DMS 273 treated with DMSO at 0.1 percent for 48 hours (cell line): Measurements from ENCODE around the gene ZFYVE27.

Source experiments
- DNase-seq: peaks from one replicate; lab custom pipeline; 2025; lab: John Stamatoyannopoulos, UW

ZFYVE27 gene

DNA sequence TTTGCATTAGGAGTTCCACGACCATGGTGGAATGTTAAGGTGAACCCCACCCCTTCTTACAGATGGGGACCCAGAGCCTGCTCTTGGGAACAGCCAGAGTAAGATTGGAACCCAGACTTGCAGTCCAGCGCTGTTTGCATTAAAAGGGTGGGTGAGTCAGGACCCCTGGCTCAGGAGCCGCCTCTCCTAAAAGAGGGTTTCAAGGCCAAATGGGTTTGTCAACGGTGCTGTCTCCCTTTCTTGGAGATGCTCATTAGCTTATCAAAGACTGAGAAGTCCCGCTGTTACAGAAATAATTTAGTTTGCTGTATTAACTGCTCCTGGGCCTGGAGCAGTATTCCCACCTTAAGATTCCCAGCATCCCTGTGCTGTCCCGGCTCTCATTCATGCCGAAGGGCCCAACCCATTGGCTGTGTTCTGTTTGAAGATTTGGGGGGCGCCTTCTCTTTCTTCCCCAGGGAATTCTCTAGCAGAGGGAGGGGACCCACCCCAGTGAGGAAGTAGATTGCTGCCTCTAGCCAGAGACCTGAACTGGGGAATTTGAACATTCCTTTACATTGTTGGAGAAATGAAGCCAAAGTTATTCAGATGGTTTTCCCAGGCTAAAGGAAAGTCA is 21.6 kb upstream of the ZFYVE27 start:
- DNase-seq: no peak

DNA sequence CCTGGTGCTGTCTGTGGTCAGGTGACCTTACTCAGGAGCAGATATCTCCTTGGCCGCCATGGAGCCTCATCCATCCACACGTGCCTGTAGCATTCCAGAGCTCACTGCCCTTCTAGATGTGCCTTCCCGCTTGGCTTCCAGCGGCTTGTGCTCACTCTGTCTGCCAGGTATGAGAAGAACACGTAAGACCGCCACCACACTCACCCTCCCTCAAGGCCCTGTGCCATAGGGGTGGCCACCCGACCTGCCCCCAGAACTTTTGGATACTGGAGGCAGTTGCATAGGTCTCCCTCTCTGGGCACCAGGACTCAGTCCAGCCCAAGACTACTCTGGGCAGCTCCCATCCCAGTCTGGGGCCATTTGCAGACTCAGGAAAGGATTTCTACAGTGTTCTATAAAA is 19.3 kb upstream of the ZFYVE27 start:
- DNase-seq: no peak

DNA sequence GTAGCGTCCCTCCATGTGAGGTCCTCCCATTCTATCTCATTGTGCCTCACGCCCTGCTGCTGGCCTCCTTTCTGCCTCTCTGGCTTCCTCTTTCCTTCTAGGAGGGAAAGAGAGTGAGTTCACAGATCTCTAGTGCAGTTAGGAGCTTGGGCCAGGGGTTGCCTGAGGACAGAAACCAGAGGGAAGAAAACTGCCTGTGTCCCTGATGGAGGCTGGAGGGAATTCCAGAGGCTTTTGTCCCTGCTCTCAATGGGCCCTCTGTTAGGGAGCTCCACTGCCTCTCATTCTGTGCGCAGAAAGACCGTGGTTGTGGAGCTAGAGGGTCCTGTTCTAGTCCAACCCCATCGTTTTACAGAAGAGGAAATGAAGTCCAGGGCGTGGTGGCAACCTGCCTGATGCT is 18.8 kb upstream of the ZFYVE27 start:
- no peak for DNase-seq

DNA sequence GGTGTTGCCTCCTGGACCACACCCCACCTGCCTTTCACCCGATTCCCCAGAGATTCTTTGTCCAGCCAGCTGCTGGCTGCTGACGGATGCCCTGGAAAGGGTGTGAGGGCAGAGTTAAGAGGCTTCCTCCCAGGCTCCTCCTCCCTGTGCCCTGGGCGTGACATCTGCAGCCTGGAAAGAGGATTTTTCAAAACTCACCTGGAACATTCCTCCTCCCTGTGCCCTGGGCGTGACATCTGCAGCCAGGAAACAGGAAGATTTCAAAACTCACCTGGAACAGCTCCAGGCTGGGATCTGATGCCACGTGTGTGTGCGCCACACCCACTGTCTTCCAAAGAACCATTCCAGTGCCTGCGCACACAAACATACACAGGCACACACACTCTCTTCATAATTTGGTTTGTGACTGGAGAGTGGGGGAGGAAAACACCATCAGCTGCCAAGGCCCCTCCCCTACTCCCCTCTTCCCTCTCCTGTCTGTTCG is 18.2 kb upstream of the ZFYVE27 start:
- DNase-seq: no peak

DNA sequence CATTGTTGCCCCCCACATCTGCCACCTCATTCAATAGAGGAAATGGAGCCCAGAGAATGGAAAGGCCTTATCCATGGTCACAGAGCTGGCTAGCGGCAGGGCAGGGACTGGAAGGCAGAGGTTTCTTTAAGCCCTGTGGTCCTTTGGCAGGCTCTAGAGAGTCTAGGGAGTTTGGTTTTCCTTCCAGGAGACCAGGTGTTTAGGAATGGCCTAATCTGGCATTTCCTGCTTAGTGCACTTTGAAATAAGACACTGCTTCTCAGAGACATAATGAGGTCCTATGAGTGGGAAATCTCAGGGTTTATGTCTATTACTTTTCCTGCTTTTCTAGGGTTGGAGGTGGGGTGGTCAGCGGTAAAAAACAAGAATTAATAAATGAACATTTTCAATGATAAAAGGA is 17.3 kb upstream of the ZFYVE27 start:
- DNase-seq: no peak

DNA sequence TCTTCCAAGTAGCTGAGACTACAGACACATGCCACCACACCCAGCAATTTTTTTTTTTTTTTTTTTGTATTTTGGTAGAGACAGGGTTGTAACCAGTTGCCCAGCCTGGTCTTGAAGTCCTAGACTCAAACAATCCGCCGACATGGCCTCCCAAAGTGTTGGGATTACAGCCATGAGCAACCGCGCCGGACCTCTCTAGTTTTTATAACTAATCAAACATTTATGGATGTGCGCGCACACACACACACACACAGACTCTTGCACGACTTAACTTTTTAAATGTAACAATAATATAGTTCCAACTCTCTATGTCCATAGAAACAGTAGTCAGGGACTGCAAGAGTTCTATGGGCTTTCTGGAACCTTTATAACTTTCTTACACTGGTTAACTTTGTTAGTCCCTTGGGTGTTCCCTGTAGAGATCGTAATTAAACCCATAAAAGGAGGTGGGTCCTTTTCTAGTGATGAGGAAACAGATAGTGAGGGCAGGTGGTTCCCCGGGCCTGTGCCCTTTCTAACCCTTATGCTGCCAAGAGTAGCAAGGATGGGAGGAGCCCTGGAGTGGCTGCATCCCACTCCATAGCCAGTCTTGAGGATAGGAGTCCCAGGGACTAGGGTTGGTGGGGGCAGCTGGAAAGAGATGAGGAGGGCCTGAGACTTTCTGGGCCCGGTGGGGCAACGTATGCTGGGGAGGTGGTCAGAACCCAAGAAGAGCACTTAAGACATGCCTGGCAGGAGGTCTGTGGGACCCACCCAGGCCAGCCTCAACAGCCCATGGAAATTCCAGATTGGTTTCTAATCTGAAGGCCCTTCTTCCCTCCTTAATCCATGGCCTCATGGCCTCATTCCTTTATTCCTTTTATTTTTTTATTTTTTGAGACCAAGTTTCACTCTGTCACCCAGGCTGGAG is 14.8 kb upstream of the ZFYVE27 start:
- DNase-seq: no peak

DNA sequence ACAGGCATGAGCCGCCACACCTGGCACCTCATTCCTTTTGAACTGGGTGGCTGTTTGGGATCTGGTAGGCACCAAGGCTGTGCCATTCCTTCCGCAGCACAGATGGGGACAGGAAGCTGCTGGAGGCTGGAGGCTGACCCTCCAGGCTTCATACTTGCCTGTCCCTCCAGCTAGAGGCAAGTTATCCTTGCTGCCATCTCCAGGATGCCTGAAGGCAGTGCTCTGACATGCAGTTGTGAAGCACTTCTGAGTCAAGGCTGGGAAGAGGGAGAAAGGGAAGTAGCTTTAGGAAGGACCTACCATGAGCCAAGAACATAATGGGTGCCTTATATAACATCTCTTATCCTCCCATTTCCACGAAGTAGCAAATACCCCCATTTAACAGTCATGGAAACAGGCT is 13.9 kb upstream of the ZFYVE27 start:
- DNase-seq: no peak

DNA sequence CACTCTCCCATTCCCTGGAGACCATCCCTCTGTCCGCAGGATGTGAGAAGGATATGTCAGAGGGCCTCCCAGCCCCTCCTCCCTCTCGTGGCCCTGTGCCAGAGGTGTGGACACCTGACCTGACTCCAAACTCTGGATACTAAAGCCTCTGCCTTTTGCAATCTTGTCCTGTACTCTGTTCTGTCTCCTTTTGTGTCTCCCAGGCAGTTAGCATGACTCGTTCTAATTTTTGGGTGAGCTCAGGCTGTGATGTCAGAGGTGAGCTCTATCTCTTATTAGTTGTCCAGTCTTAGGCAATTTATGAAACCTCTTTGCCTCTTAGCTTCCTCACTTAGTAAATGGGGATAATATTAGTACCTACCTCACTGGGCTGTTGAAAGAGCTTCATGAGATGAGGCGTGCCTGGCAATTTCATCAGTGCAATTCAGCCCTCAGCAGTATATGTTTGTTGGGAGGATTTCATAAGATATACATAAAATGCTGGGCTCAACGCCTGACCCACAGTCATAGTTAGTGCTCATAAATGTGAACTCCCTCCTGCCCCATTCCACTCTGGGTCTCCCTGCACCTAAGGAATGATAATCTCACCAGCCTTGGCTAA is 12.5 kb upstream of the ZFYVE27 start:
- DNase-seq: no peak

DNA sequence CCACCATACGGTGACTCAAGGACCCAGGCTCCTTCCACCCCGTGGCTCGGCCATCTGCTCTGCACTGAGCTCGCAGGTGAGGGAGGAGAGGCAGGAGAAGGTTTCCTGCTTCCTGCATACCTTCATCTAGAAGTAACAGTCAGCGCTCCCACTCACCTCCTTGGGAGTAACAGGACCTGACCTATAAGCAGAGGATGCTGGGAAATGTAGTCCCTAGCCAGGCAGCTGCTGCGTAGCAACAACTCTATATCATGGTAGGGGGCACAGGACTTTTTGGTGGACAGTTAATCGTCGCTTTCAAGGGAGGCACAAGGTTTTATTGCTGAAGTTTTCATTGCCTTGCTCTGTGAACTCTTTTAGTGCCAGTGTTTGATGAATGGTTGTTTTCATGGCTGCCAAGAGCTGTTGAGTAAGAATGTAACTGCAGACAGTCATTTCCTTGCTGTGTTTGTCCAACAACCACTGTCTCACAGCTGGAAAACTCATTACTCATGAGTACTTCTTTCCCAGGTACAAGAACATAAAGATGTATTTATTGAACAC is 10.2 kb upstream of the ZFYVE27 start:
- no peak for DNase-seq

DNA sequence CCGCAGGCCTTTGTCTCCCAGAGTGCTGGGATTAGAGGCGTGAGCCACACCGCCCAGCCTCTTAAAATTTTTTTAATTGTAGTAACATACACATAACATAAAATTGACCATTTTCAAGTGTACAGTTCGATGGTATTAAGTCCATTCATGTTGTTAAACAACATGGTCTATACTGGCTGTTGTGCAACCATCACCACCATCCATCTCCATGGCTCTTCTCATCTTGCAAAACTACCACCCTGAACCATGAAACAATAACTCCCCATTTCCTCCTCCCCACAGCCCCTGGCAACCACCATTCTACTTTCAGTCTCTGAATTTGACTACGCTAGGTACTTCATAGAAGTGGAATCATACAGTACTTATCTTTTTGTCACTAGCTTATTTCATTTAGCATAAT is 7.9 kb upstream of the ZFYVE27 start:
- DNase-seq: no peak

DNA sequence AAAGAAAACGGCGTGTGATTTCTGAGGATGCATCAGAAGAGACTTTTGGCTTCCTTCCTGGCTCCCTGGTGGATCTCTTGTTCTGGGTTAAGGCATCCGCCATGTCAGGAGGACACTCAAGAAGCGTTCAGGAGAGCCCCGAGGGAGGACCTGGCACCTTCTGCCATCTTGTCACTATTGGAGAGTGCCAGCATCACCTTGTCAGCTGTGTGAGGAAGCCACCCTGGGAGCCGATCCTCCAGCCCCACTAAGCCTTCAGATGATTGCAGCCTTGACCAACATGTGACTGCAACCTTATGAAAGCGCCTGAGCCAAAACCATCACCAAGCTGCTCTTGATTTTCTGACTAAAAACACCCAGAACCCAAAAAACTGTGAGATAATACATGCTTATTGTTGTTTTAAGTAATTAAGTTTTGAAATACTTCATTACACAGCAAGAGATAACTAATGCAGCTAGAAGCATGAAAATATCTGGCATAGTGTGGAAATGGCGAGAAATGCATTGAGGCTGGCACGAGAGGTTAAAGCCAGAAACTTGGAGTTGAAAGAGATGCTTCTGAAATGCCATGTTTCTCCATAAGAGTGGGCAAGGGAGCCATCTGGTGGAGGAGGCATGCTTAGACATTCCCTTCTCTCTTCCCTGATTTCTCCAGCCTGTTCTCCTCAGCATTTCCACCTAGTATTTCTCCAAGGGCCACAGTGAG is 5.4 kb upstream of the ZFYVE27 start:
- DNase-seq: no peak

DNA sequence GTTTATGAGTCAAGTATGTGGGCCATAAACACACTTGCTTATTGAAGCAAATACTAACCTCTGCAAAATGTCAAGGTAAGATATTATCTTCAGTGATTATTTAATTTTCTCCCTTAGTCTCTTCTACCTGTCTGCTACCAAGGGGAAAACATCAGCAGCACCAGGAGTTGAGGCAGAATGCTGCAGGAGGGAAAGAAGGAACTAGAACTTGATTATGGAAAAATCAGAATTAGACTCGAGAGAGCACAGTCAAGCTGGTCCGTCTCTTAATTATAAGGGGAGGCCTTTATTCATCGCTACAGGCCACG is 4.9 kb upstream of the ZFYVE27 start:
- no peak for DNase-seq

DNA sequence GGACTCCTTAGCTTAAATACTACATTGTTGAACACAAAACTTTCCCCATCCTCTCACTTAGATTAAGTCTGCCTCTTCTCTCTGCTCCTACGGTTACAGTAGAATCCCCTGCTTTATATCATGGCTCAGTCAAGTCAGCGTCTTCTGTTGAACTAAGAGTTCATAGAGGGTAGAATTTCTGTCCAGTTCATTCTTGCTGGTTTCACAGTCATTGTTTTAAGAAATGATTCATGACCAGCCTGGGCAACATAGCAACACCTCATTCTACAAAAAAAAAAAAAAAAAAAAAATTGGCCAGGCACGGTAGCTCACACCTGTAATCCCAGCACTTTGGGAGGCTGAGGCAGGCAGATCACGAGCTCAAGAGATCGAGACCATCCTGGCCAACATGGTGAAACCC is 3.7 kb upstream of the ZFYVE27 start:
- DNase-seq: no peak

DNA sequence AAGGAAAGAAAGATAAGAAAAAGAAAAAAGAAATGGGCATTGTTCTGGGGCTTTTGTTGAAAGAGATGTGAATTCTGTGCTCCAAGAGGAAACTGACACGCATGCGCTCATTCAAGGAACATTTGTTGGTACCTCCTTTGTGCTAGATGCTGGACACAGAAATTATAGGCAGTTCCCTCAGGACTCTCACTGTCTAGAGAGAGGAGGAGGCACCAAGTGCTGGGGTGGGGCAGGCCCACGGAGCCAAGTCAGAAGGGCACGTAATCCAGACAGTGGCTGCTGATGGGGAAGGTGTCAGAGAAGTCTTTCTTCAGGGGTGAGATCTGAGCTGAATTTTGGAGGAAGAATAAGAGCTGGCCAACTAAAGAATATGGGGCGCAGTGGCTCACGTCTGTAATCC is 2.9 kb upstream of the ZFYVE27 start:
- DNase-seq: no peak

DNA sequence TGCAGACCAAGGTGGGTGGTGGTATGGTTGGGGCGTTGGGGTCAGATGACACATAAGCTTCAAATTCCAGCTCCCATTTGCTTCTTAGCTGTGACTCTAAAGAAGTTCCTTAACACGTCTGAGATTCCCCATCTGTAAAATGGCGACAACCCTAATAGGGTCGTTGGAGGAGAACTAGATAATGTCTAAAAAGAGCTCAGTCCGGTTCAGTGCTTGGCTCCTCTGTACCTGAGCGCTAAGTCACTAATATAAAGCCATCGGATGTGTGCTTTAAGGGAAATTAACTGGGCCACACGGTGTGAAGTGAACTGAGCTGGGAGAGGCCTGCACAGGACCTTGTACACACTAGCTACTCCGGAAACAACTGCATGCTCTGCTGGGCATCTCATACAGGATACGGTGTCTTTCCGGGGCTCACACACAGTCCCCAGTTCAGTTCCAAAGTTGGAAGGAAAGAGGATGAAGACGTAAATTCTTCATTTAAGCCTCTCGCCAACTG is 476 bp upstream of the ZFYVE27 start:
- no peak for DNase-seq

DNA sequence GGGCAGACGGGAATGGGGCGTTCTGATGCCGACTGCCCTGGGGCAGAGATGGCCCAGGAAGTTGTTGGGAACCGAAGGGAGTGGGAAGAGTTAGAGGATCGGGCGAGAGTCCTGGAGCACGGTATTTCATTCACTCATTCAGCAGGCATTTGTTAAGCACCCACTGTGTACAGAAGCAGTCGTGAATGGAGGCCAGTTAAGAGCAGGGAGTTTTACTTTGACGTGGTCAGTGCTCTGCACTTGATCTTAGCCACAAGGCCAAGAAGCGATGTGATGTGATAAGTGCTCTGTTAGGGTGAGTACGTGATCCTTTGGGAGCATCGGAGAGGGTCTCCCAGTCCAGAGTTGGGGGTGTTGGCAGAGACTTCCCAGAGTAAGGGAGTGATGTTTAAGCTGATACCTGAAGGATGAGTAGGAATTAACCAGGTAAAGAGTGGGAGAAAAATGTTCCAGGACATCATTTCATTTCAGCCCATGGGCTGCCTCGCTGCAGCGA is 890 bp downstream of the ZFYVE27 start:
- no peak for DNase-seq

DNA sequence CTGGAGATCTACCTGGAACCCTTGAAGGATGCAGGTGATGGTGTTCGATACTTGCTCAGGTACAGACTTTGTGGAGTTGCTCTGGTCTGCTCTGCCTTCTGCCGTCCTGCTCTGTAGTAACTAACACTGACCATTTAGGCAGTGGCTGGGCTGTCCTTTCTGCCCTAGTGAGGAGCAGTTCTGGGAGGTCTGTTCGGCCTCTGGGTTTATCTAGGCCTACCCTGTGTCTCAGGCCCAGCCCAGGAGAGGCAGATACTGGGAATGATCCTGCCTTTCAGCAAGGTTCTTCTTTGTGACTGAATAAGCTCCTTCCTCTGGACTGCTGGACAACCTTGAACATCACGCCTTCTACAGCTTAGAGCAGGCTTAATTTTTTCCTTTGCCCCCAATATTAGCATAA is 1.7 kb downstream of the ZFYVE27 start:
- no peak for DNase-seq

DNA sequence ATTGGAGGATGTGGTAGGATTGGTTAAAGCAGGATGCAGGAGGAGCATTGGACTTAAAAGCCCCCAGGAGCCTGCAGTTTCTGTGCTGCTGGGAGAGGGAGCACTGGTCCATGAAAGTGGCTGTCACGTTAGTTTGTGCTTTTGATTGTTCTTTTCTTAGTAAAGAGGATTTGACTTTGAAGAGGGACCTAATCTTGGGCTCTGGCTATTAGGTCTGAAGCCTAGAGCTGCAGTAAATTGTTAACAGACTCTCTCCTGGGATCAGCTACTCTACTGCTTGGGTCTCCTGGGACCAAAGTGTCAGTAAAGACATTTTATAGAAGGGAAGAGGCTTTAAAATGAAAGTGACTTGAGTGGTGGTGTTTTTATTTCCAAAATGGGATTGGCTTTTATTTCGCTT is 3.7 kb downstream of the ZFYVE27 start:
- DNase-seq: no peak

DNA sequence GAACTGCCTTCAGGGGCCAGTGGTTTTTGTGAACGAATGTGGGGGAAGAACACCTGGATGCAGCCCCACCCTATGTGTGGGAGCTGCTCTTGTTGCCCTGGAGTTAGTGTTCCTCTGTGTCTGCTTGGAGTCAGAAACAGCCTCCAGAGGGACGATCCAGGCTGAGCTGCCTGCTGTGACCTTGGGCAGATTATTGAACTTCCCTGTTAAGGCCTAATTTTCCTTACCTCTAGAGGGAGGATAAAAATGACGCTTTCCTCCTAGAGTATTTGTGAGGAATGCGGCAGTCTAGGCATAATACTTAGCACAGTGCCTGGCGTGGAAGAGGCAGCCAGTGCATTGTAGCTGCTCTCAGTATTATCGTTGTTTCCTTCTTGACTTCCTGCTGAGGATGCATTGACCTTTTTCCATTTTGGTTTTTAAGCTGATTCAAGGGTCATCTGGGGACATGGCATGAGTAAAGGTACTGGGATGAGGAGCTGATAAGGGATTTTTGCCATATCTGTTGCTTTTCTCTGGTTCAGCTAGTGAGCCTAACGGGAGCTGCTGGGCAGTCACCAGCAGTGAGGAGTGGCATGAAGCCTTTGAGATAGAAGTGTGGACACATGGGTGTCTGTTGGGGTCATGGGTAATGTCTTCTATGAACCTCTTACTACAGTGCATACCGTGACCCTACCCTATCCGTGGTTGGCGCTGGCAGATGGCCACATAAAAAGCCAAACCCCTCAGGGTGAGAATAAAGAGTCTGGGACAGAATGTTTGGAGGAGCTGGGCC is 6.4 kb downstream of the ZFYVE27 start:
- no peak for DNase-seq

DNA sequence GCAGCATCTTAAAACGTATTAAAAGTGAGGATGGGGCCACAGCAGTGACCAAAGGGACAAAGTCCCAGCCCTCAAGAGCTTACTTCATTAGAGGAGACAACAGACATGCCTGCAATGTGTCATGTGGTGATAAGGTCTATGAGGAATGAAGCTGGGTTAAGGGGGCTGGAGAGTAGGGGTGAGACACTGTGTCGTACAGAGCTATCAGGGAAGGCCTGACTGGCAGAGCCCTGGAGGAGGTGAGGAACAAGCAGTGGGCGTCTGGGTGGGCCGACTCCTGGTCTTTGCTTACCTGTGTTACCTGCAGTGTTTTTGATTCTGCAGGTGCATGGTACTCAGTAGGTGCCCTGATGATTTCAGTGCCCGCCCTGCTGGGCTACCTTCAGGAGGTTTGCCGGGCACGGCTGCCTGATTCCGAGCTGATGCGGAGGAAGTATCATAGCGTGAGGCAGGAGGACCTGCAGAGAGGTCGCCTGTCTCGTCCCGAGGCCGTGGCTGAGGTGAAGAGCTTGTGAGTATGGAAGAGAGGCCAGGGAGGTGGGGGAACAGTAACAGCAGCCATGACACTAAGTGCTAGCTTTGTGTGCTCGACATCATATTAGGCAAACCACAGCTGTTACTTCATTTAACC is 7.6 kb downstream of the ZFYVE27 start:
- DNase-seq: no peak

DNA sequence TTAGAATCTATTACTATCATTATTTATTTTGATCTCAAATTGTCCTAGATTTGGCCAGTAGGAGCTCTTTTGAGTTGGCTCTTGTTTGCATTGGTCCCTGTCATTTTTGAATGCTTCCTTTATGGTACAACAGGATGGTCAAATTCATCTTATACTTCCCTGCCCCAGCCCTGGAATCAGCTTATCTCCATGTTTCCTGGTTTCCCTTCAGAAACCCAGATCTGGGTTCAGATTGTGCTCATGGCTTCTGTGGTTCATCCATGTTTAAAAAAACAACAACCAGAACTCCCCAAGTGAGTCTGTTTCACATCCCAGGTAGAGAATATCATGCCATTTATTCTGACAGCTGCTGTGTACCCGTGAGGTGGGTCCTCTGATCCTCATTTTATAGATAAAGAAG is 10.6 kb downstream of the ZFYVE27 start:
- DNase-seq: no peak
